Endothelial cell of umbilical vein (primary cell): ENCODE results near the gene TFIP11. TPM values are rescaled to one million over a fixed set of nuclear protein-coding genes. Genes with fewer than 3 reads are reported as not detected.

ENCODE experiments used
- BruUV-seq: library from RNA; stranded (reverse); fragments of 400-500 nt; replicated peaks from 2 replicates; lab custom pipeline; 2021; lab: Mats Ljungman, UMichigan
- CTCF ChIA-PET: fragments of 300-600, 350-600 bp; sonication (Branson Sonifier 250); formaldehyde crosslinking; loops from one replicate; lab custom pipeline; 2021; ENCODE audit warnings: antibody characterized with exemption, inconsistent platforms; lab: Charles Lee
- POLR2A ChIA-PET: fragments of 300-600, 350-600 bp; sonication (Branson Sonifier 250); formaldehyde crosslinking; loops from one replicate; lab custom pipeline; 2021; ENCODE audit warnings: antibody characterized with exemption, inconsistent platforms; lab: Charles Lee
- DNase-seq: peaks from one replicate; pipeline ENCODE4 v3.0.0-alpha.2; 2011; ENCODE audit warnings: low read depth, low spot score
- FAIRE-seq: peaks from 2 replicates; lab custom pipeline; 2011; peaks lifted over from hg19 to GRCh38; lab: Jason Lieb, UNC
- H2AFZ ChIP-seq: 2 replicates; pipeline ENCODE4 v1.6.0; 2012; ENCODE audit warnings: low read depth, low read length, control low read depth, inconsistent platforms
- H3K27ac ChIP-seq: 2 replicates; pipeline ENCODE4 v1.5.1; 2011; ENCODE audit warnings: low read depth, mild to moderate bottlenecking, control low read depth, low read length, moderate library complexity; ENCODE audit not compliant: insufficient read depth
- H3K27me3 ChIP-seq, 2 experiments: 2 replicates each; pipeline versions ENCODE4 v1.6.0 to v1.6.1; 2011; ENCODE audit warnings: low read length in 2 of 2, mixed read lengths in 1 of 2; ENCODE audit not compliant: control insufficient read depth in 2 of 2, insufficient read depth in 2 of 2
- H3K36me3 ChIP-seq, 2 experiments: 2 replicates in 1 of 2; 3 replicates in 1 of 2; pipeline ENCODE4 v1.5.1; 2011; ENCODE audit warnings: low read length in 2 of 2, mild to moderate bottlenecking in 1 of 2, moderate library complexity in 1 of 2; ENCODE audit not compliant: control insufficient read depth in 2 of 2, insufficient read depth in 2 of 2; ENCODE audit errors: extremely low read depth in 1 of 2
- H3K4me1 ChIP-seq: 3 replicates; pipeline ENCODE4 v1.5.1; 2011; ENCODE audit warnings: mild to moderate bottlenecking, low read length; ENCODE audit not compliant: control insufficient read depth, insufficient read depth; ENCODE audit errors: extremely low read depth
- H3K4me2 ChIP-seq: 2 replicates; pipeline ENCODE4 v1.6.1; 2011; ENCODE audit warnings: low read length, control low read depth, mixed read lengths; ENCODE audit not compliant: insufficient read depth
- H3K4me3 ChIP-seq, 3 experiments: fragments of 200-600 bp in 1 of 3; sonication (generic), shearing (Covaris generic) in 1 of 3; replicated peaks in 1 of 3; 2 replicates each; pipeline ENCODE4 v1.5.1; 2011 to 2016; ENCODE audit warnings: control low read depth in 3 of 3, low read length in 3 of 3, mild to moderate bottlenecking in 2 of 3, inconsistent platforms in 1 of 3, low read depth in 1 of 3, moderate library complexity in 1 of 3; ENCODE audit not compliant: insufficient read depth in 1 of 3
- H3K79me2 ChIP-seq: 2 replicates; pipeline ENCODE4 v1.6.0; 2012; ENCODE audit warnings: low read length, inconsistent platforms; ENCODE audit not compliant: control insufficient read depth, insufficient read depth
- H3K9ac ChIP-seq: replicated peaks from 2 replicates; pipeline ENCODE3; 2011; ENCODE audit warnings: low read length, control low read depth; ENCODE audit not compliant: insufficient read depth; ENCODE audit errors: extremely low read depth
- H3K9me1 ChIP-seq: replicated peaks from 3 replicates; pipeline ENCODE4 v1.6.0; 2011; ENCODE audit warnings: mild to moderate bottlenecking, low read length; ENCODE audit not compliant: control insufficient read depth, insufficient read depth; ENCODE audit errors: extremely low read depth
- H3K9me3 ChIP-seq: replicated peaks from 2 replicates; pipeline ENCODE4 v1.5.1; 2012; ENCODE audit warnings: low read length, inconsistent platforms; ENCODE audit not compliant: control insufficient read depth, insufficient read depth
- H4K20me1 ChIP-seq: replicated peaks from 2 replicates; pipeline ENCODE3; 2011; ENCODE audit warnings: mild to moderate bottlenecking, low read length; ENCODE audit not compliant: control insufficient read depth, insufficient read depth; ENCODE audit errors: extremely low read depth
- EZH2 ChIP-seq: IDR thresholded peaks from 2 replicates; pipeline ENCODE4 v1.6.1; 2012; ENCODE audit warnings: borderline replicate concordance, low read depth, mild to moderate bottlenecking, moderate library complexity, low read length, inconsistent platforms; ENCODE audit not compliant: severe bottlenecking
- FOS ChIP-seq: IDR thresholded peaks from 2 replicates; pipeline ENCODE4 v1.6.1; 2011; ENCODE audit warnings: mild to moderate bottlenecking, low read length, moderate library complexity, borderline replicate concordance; ENCODE audit not compliant: insufficient read depth
- GATA2 ChIP-seq: IDR thresholded peaks from 2 replicates; pipeline ENCODE4 v1.7.0; 2011; ENCODE audit warnings: low read depth, mild to moderate bottlenecking, moderate library complexity, mixed read lengths, low read length; ENCODE audit not compliant: insufficient read length, insufficient read depth
- JUN ChIP-seq: IDR thresholded peaks from 2 replicates; pipeline ENCODE4 v1.6.1; 2011; ENCODE audit warnings: borderline replicate concordance, low read depth; ENCODE audit not compliant: insufficient read length, insufficient read depth
- MYC ChIP-seq: IDR thresholded peaks from one replicate; pipeline ENCODE4 v1.6.1; 2011; ENCODE audit warnings: mild to moderate bottlenecking, low read depth, low read length
- POLR2A ChIP-seq: IDR thresholded peaks from 2 replicates; pipeline ENCODE4 v1.6.1; 2012; ENCODE audit warnings: low read depth, mild to moderate bottlenecking, control low read depth, low read length
- POLR2AphosphoS5 ChIP-seq: IDR thresholded peaks from 2 replicates; pipeline ENCODE4 v1.6.1; 2012; ENCODE audit warnings: low read depth, mild to moderate bottlenecking, control low read depth, low read length, moderate library complexity; ENCODE audit not compliant: insufficient read depth
- dilution Hi-C: fragments of 300-500 bp; cut with MboI; formaldehyde crosslinking; loops from one replicate; pipeline ENCODE4 v1.15.0; 2019; ENCODE audit warnings: low sequenced_read_pairs; ENCODE audit not compliant: extremely low pct_ligation_motif_present
- intact Hi-C: fragments of 100-400 bp; cut with micrococcal nuclease; formaldehyde crosslinking; loops from one replicate; pipeline ENCODE4 v1.10.0; 2022
- polyA plus RNA-seq, 4 experiments: library from polyadenylated mRNA; depleted of rRNA in 3 of 4; stranded (reverse) in 3 of 4; unstranded in 1 of 4; fragments of >200 nt; gene quantifications; 2 replicates each; pipeline versions ENCODE4 v1.2.1 to v1.2.3, GENCODE V29; 2011 to 2012; ENCODE audit warnings: missing spikeins in 1 of 4
- total RNA-seq: library from RNA; stranded (reverse); gene quantifications from 2 replicates; pipeline ENCODE4 v1.2.3, GENCODE V29; 2021
- TF ChIP-seq, protein P1 (sequence below): IDR thresholded peaks from 2 replicates; pipeline ENCODE4 v1.6.1; 2011; ENCODE audit not compliant: insufficient read depth, insufficient read length
- TF ChIP-seq, protein P2 (sequence below), 2 donors: IDR thresholded peaks; 1 replicate in 1 of 2; 2 replicates in 1 of 2; pipeline ENCODE4 v1.5.1; 2011; ENCODE audit warnings: low read length in 2 of 2, mild to moderate bottlenecking in 2 of 2, moderate library complexity in 2 of 2, control low read depth in 1 of 2, inconsistent platforms in 1 of 2, low read depth in 1 of 2; ENCODE audit not compliant: insufficient read depth in 1 of 2; ENCODE audit errors: extremely low read depth in 1 of 2

TFIP11 gene
- total and polyA plus RNA-seq, 2 donors (not counting 3 experiments of a cell fraction or from before 2014, with no cell fraction given): 35.7 to 54.9 TPM

DNA sequence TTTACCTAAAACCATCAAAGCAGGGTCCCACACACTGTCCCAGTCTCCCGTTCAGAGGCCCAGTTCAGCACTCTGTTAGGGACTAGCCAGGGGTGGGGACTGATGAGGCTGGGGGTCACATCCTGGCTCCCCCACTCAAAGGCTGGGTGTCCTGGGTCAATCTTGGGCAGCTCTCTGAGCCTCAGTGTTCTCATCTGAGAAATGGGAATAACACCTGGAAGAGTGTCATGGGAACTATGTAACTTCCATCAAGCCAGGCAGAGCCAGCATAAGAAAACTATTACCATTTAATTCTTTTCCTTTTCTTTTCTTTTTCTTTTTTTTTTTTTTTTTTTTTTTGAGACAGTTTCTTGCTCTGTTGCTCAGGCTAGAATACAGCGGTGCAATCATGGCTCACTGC, 39.3 kb upstream of the TFIP11 start:
- Histone ChIP-seq H3K9me3 (no peaks in the 10 kb centered on the region), H3K79me2 (peaks cover 13% of the 10 kb centered on the region), H3K9ac (no peak overlapping the region), H4K20me1 (no peaks in the 10 kb centered on the region), H3K27ac (no peak overlapping the region), H3K9me1 (no peaks in the 10 kb centered on the region), H3K4me3 (no peak overlapping the region), H3K36me3 (peaks cover 0 to 3% of the 10 kb centered on the region in 2 experiments), H3K4me2 (no peak overlapping the region), H3K27me3 (no peaks in the 10 kb centered on the region), H2AFZ (no peak overlapping the region), H3K4me1 (peaks cover 24% of the 10 kb centered on the region)
- POLR2A ChIA-PET: no interaction called here
- TF ChIP-seq POLR2A (no peak), FOS (no peak), GATA2 (no peak), JUN (no peak), MYC (no peak), POLR2AphosphoS5 (no peak), EZH2 (no peak)
- TF ChIP-seq, protein P1, sequence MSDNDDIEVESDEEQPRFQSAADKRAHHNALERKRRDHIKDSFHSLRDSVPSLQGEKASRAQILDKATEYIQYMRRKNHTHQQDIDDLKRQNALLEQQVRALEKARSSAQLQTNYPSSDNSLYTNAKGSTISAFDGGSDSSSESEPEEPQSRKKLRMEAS: no peak
- TF ChIP-seq, protein P2, sequence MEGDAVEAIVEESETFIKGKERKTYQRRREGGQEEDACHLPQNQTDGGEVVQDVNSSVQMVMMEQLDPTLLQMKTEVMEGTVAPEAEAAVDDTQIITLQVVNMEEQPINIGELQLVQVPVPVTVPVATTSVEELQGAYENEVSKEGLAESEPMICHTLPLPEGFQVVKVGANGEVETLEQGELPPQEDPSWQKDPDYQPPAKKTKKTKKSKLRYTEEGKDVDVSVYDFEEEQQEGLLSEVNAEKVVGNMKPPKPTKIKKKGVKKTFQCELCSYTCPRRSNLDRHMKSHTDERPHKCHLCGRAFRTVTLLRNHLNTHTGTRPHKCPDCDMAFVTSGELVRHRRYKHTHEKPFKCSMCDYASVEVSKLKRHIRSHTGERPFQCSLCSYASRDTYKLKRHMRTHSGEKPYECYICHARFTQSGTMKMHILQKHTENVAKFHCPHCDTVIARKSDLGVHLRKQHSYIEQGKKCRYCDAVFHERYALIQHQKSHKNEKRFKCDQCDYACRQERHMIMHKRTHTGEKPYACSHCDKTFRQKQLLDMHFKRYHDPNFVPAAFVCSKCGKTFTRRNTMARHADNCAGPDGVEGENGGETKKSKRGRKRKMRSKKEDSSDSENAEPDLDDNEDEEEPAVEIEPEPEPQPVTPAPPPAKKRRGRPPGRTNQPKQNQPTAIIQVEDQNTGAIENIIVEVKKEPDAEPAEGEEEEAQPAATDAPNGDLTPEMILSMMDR (IDR thresholded peaks at IDR 0.05; ENCODE audit: extremely low read depth in 1 of 2, insufficient read depth in 1 of 2, low read depth in 1 of 2, low read length in 2 of 2): no peak
- dilution Hi-C loops (no loop called here), intact Hi-C loops (no loop called here)
- DNase-seq: no peak
- BruUV-seq: no TSS peak
- CTCF ChIA-PET: interaction anchor here (1.2 to 1.5 kb wide), 2 partner anchors 19 to 49 kb away, joined by 3 to 5 read pairs; no protein-coding TSS in a partner anchor
- FAIRE-seq: no peak
